ENCODE data around the gene SEMA3C. TPM values are rescaled to one million over a fixed set of nuclear protein-coding genes. Genes with fewer than 3 reads are reported as not detected.

Gene SEMA3C
- total RNA-seq, 2 donors from 2014 or later: 0.09 to 0.15 TPM

DNA sequence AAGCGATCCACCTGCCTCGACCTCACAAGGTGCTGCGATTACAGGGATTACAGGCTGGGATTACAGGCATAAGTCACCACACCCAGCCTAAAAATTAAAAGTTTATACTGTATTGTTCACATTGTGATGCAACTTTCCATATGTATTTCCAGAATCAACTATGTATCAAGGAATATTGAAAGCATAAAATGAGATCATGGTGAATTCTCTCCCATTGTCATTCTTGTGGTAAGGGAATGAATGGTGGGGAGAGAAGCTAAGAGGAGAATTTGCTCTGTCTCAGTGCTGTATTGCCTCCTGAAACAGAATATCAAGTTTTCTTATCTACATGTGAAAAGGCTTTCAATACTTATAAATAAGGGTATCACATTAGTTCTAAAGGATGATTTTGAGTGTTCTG lies 198.7 kb downstream of the SEMA3C start:
- no peaks in the 10 kb centered on the region for H3K27me3 Mint-ChIP-seq (ENCODE audit: insufficient read depth)
- no peak overlapping the region for H3K27ac Mint-ChIP-seq
- H3K4me1 ChIP-seq (ENCODE audit: control insufficient read depth, insufficient read depth, low read length): peaks cover 11% of the 10 kb centered on the region
- H3K27me3 ChIP-seq (ENCODE audit: control insufficient read depth, insufficient read depth, low read length, poor library complexity, severe bottlenecking): no peaks in the 10 kb centered on the region
- H3K4me1 Mint-ChIP-seq: peaks cover 32% of the 10 kb centered on the region
- H3K4me3 Mint-ChIP-seq: no peak overlapping the region
- no peaks in the 10 kb centered on the region for H3K9me3 ChIP-seq (ENCODE audit: control insufficient read depth, low read length)
- peaks cover 4% of the 10 kb centered on the region for H3K9me3 Mint-ChIP-seq
- TF ChIP-seq, protein P1, sequence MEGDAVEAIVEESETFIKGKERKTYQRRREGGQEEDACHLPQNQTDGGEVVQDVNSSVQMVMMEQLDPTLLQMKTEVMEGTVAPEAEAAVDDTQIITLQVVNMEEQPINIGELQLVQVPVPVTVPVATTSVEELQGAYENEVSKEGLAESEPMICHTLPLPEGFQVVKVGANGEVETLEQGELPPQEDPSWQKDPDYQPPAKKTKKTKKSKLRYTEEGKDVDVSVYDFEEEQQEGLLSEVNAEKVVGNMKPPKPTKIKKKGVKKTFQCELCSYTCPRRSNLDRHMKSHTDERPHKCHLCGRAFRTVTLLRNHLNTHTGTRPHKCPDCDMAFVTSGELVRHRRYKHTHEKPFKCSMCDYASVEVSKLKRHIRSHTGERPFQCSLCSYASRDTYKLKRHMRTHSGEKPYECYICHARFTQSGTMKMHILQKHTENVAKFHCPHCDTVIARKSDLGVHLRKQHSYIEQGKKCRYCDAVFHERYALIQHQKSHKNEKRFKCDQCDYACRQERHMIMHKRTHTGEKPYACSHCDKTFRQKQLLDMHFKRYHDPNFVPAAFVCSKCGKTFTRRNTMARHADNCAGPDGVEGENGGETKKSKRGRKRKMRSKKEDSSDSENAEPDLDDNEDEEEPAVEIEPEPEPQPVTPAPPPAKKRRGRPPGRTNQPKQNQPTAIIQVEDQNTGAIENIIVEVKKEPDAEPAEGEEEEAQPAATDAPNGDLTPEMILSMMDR (conservative IDR thresholded peaks at IDR 0.05): no peak
- 96 to 100% methylated on average over 3 of the region's 3 CpGs for WGBS, 2 experiments (ENCODE audit: insufficient coverage in 1 of 2, insufficient read length in 1 of 2)
- no peak overlapping the region for H3K9ac ChIP-seq (ENCODE audit: extremely low read depth, low read length, poor library complexity, severe bottlenecking)
- no peaks in the 10 kb centered on the region for H3K36me3 Mint-ChIP-seq (ENCODE audit: low read depth)
- H3K4me3 ChIP-seq (ENCODE audit: low read length): no peak overlapping the region
- H3K27ac ChIP-seq (ENCODE audit: low read depth, low read length): no peak overlapping the region
- no peaks in the 10 kb centered on the region for H3K36me3 ChIP-seq (ENCODE audit: control insufficient read depth, insufficient read depth, low read length)
- DNase-seq: no peak

DNA sequence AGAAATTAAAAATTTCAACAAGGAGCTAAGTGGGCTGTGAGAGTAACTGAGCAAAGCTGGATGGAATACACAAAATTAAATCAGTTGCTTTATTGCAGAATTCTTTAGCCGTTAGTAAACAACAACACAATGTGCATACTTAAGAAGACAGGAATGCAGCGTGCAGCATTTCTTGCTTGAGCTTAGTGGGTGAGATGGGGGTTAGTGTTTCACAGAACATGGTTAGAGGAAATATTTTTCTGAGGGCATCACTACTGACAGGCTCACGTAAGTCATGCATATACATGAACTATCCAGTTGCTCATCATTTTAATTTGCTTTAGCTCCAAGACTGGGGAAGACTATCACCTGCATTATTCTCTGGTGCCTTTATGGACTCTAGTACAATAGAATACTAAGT lies 199.6 kb downstream of the SEMA3C start:
- H3K27me3 ChIP-seq (ENCODE audit: control insufficient read depth, insufficient read depth, low read length, poor library complexity, severe bottlenecking): no peaks in the 10 kb centered on the region
- no peak overlapping the region for H3K27ac ChIP-seq (ENCODE audit: low read depth, low read length)
- no peak overlapping the region for H3K4me3 Mint-ChIP-seq
- no peaks in the 10 kb centered on the region for H3K36me3 ChIP-seq (ENCODE audit: control insufficient read depth, insufficient read depth, low read length)
- peaks cover 4% of the 10 kb centered on the region for H3K9me3 Mint-ChIP-seq
- no peaks in the 10 kb centered on the region for H3K36me3 Mint-ChIP-seq (ENCODE audit: low read depth)
- TF ChIP-seq, protein P1 (conservative IDR thresholded peaks at IDR 0.05): no peak
- no peak for DNase-seq
- H3K27me3 Mint-ChIP-seq (ENCODE audit: insufficient read depth): no peaks in the 10 kb centered on the region
- peaks cover 11% of the 10 kb centered on the region for H3K4me1 ChIP-seq (ENCODE audit: control insufficient read depth, insufficient read depth, low read length)
- no peak overlapping the region for H3K27ac Mint-ChIP-seq
- no peak overlapping the region for H3K9ac ChIP-seq (ENCODE audit: extremely low read depth, low read length, poor library complexity, severe bottlenecking)
- 86 to 89% methylated on average over 2 to 3 of the region's 3 CpGs for WGBS, 2 experiments (ENCODE audit: insufficient coverage in 1 of 2, insufficient read length in 1 of 2)
- H3K4me1 Mint-ChIP-seq: peaks cover 27% of the 10 kb centered on the region
- no peak overlapping the region for H3K4me3 ChIP-seq (ENCODE audit: low read length)
- no peaks in the 10 kb centered on the region for H3K9me3 ChIP-seq (ENCODE audit: control insufficient read depth, low read length)

DNA sequence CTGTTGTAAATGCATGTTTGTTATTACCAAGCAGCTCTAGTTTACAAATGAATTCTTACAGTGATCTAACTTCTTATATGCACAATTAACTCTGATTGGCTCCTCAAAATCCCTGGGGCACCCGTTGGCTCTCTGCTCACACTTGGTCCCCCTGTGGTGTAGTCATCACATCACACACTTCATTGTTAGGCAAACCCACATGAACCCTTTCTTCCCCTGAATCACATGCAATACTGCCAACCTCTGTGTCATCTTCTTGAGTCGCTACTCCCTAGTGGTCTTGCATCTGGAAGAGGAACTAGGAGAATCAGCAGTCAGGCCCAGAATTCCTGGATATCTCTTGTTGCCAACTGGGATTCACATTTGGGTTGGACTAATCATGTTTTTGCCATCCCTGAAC lies 207.3 kb downstream of the SEMA3C start:
- no peaks in the 10 kb centered on the region for H3K9me3 ChIP-seq (ENCODE audit: control insufficient read depth, low read length)
- WGBS, 2 experiments (ENCODE audit: insufficient coverage in 1 of 2, insufficient read length in 1 of 2): 67 to 70% methylated on average over 2 of the region's 2 CpGs
- no peaks in the 10 kb centered on the region for H3K36me3 ChIP-seq (ENCODE audit: control insufficient read depth, insufficient read depth, low read length)
- H3K4me3 ChIP-seq (ENCODE audit: low read length): no peak overlapping the region
- H3K27me3 ChIP-seq (ENCODE audit: control insufficient read depth, insufficient read depth, low read length, poor library complexity, severe bottlenecking): no peaks in the 10 kb centered on the region
- no peaks in the 10 kb centered on the region for H3K4me1 ChIP-seq (ENCODE audit: control insufficient read depth, insufficient read depth, low read length)
- Mint-ChIP-seq H3K4me3 (no peak overlapping the region), H3K36me3 (ENCODE audit: low read depth) (peaks cover 4% of the 10 kb centered on the region), H3K9me3 (peaks cover 9% of the 10 kb centered on the region), H3K27me3 (ENCODE audit: insufficient read depth) (no peaks in the 10 kb centered on the region), H3K27ac (no peak overlapping the region), H3K4me1 (peaks cover 35% of the 10 kb centered on the region)
- no peak overlapping the region for H3K27ac ChIP-seq (ENCODE audit: low read depth, low read length)
- H3K9ac ChIP-seq (ENCODE audit: extremely low read depth, low read length, poor library complexity, severe bottlenecking): no peak overlapping the region
- no peak for DNase-seq
- TF ChIP-seq, protein P1 (conservative IDR thresholded peaks at IDR 0.05): no peak
